HG03159 (cell line): ENCODE measurements around the gene HIBADH.

Experiments used
- ATAC-seq: cut with Tn5 transposase; IDR thresholded peaks from one replicate; pipeline ENCODE4 v1.9.1; 2021; ENCODE audit warnings: mild to moderate bottlenecking, moderate library complexity; ENCODE audit not compliant: unreplicated experiment

HIBADH gene

DNA sequence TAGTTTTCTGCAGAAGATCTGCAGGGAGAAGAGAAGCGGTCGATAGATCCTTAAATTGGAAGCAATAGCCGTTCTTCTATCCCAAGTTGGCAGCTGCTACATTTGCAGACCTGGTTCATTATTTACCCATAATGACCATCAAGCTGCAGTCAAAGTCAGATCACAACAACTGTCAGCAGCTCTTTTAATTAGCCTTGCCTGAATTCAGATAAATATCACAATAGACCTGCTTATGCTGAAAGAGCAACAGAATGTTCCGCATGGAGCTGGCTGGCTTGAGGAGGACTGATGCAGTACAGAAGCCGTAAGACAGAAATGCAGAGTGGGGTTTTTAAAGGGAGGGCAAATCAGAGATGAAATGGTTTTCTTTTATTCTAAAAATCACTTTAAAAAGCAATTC lies 109.4 kb downstream of the HIBADH start:
- ATAC-seq: no peak

DNA sequence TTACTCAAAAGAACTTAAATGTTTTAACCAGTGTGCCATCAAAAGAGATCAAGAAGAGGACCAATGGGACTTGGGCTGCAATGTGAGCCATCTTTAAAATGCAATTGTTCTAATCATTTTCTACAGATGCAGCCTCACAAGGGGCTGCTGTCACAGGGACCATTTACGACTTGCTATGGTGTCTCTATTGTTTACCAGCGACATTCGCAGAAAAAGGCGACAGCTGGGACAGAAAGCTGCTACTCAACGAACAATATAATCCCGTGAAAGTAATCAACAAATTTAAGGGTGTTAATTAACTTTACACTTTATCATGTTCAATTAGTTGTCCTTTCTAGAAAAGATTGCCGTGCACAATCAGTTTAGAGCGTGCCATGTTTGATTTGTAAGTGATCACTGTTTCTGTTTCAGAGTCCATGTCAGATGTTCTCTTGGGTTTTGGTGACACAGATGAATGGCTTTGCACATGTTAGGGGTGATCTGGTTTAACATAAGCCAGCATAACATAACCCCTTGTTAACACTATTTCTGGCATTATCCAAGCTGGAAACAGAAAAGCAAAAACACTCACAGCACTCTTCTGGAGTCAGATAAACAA lies 110.8 kb downstream of the HIBADH start:
- ATAC-seq: no peak

DNA sequence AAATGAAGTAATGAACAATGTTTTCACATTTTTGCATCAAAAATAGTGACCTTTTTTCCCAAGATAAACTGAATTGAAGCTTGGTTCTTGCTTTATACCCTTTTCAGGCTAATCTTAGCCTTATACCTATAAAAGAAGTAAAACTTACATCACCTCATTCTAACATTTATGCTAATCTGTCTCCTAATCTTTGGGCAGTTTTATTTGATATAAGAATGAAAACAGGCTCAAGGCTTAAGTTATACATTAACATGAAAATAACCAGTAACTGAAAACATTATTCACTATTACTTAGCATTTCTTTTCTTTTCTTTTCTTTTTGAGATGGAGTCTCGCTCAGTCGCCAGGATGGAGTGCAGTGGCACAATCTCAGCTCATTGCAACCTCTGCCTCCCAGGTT lies 113.1 kb downstream of the HIBADH start:
- no peak for ATAC-seq

DNA sequence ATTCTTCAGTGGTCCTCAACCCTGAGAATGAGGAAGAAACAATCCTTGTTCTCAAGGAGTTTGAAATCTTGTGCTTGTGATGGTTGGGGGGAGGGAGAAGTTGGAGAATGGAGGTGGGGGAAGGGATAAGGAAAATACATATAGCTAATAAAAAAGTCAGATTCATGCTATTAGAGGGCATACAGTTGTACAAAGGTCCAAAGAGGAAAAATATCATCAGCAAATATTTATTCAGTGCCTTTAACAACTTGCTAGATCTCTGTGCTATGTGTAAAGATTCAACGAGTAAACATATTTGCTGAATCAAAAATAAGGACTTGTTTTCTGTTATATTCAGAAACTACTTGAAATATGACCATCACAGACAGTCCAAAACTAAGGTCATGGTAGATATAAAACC lies 114.4 kb downstream of the HIBADH start:
- ATAC-seq: no peak

DNA sequence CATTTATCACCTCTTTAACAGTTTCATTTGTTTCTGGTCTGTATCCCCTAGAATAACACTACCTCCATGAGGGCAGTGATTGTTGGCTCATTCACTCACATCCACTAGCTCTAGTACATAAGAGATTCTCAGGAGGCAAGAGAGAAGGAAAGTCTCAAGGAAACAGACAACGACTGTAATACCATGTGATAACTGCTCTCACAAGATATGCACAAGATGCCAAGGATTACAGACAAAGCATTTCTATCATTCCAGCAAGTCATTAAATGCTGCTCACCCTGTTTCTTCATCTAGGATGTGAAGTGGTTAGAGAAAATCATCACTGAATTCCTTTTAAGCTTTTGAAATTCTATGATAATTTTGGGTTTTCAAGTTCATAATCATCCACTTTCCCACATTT lies 115.3 kb downstream of the HIBADH start:
- no peak for ATAC-seq

DNA sequence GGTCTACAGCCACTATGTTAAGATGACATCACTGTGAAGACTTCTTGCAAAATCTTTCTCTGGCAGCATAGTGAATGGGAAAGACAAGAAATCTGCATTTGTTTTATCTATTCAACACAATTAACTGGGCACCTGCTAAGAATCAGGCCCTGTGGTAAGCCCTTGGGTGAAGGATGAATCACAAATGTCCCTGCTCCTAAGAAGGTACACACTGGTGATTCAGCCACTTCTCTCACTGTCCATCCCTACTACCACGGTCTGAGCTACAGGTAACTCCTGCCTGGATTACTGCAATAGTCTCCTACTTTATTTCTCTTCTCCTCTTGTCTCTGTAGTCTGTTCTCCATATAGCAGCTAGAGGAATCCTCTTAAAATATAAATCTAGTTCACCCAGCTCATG lies 116.1 kb downstream of the HIBADH start:
- ATAC-seq: no peak

DNA sequence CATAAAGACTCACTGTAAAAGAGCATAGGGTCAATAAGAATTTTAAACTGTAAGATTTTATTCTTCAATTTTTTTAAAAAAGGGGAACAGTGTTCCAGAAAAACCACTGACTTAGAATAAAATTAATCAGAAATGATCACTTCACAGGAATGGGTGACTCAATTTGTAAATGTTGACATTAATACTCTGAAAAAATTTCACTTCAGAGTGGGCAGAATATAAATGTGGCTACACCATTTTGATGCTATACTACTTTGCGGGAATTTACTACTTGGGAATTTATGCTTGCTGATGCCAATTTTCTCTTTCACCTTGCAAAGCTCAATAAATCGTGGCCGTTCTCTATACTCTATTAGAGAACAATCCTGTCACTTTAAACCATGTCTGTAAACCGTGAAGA lies 126.9 kb downstream of the HIBADH start:
- ATAC-seq: no peak

DNA sequence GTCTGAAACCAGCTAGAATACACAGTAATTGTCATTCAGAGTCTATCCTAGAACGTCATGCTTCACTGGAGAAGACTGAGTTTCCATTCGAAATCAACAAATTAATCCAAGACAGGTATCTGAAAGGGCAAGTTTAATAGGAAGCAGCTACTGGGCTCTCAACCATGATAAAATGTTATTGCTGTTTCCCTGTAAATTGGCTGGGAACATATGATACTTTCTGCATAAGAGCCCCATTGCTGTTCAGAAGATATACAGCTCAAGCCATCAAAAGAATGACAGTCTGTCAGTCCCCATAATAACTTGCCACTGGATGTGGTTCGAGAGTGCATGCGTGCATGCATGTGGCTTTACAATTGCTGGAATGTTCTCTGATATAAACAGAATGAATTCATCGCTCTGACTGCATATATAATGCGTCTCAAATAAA lies 129.0 kb downstream of the HIBADH start:
- no peak for ATAC-seq

DNA sequence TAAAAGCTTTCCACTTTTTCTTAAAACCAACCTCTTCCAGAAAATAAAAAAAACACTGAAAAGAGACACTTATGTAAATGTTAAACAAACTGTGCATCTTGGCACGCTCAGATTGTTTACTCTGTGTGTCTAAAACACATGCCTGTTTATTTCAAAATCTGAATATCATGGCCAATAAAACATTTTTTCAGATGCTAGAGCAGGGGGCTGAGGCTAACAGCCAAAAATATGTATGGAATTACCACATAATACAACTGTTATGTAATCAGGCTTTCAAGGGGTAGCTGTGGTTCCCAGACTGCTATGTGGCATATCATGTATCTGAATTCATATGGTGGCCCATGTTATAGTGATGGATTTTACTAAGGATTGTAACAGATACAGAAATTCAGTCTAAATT lies 130.4 kb downstream of the HIBADH start:
- no peak for ATAC-seq

DNA sequence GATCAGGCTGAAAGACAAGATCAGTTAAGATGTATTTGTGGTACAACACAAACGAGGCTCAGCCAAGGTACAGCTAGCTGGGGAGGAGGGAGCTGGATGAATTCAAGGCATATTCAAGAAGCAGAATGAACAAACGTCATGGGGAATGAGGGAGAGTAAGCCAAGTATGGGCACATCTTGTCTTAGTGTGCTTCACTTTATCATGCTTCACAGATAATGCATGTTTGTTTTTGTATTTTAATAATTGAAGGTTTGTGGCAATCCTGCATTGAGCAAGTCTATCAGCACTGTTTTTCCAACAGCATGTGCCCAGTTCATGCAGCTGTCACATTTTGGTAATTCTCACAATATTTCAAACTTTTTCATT lies 135.4 kb downstream of the HIBADH start:
- no peak for ATAC-seq

DNA sequence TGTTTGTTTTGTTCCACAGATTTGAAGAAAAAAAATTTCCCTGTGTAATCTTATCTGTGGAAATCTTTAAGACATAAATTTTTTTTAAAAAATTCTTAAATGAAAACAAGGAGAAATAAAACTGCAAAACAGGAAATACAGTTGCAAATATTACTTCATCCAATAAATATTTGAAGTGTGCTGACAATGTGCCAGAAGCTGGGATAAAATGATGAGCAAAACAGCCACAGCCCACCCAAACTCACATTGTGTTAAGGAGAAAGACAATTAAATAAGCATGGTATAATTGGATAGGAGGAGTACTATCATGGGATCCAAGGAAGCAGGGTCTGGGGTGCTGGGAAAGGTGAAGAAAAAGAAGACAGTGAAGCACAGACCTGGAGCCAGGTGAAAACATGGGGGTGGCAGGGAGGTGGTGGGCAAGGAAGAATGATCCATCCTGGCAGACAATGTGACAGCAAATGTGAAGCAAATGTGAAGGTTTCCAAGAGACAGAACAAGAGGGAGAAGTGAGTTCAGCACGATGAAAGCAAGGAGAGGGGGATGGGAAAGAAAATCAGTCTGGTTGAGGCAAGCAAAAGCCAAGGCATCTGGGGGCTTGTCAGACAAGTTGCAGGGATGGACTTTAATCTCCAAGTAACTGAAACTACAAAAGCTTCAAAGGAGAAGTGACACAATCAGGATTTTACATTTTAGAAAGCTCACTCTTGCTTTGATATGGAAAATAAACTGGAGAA lies 135.9 kb downstream of the HIBADH start:
- ATAC-seq: no peak

DNA sequence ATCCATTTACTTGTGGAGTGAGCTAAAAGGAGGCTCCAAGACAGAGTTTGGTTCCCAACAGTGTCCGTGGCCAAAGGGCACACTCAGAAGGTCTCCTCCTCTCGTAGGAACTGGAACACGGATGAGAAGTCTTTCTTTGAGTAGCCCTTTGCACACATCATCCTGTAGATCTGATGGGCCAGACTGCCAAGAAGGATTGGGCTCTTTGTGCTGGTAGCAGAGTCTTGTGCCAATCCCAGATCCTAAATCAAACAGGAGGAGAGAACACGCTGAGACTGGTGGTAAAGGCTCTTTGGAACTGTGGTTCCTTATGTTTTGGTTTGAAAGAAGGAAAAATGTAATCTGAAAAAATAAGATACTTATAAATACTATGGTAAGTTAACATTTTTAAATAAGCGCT lies 136.6 kb downstream of the HIBADH start:
- no peak for ATAC-seq

DNA sequence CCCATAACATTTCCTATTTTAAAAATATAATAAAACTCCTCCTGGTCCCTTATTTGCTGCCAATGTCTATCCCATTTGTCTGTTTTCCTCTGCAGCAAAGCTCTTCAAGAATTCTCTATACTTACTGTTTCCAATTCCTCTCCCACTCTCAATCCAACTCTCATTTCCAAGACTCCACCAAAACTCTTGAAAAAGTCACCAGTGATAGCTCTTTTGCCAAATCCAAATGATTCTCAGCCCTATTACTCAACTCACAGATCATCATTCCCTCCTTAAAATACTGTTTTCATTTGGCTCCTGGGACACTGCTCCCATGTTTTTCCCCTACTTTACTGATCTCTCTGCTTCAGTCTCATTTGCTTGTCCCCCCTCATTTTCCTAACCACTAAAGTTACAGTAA lies 139.4 kb downstream of the HIBADH start:
- ATAC-seq: no peak

DNA sequence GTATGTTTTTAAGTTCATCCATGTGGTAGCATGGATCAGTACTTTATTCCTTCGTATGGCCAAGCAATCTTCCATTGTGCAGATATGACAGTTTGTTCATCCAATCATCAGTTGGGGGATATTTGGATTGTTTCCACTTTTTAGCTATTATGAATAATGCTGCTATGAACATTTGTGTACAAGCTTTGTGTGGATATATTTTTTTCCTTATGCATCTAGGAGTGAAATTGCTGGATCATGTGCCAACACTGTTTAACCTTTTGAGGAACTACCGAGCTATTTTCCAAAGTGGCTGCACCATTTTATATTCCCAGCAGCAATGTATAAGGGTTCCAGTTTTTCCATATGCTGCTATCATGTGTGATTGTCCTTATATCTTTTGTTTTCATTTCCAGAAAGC lies 140.1 kb downstream of the HIBADH start:
- ATAC-seq: no peak

DNA sequence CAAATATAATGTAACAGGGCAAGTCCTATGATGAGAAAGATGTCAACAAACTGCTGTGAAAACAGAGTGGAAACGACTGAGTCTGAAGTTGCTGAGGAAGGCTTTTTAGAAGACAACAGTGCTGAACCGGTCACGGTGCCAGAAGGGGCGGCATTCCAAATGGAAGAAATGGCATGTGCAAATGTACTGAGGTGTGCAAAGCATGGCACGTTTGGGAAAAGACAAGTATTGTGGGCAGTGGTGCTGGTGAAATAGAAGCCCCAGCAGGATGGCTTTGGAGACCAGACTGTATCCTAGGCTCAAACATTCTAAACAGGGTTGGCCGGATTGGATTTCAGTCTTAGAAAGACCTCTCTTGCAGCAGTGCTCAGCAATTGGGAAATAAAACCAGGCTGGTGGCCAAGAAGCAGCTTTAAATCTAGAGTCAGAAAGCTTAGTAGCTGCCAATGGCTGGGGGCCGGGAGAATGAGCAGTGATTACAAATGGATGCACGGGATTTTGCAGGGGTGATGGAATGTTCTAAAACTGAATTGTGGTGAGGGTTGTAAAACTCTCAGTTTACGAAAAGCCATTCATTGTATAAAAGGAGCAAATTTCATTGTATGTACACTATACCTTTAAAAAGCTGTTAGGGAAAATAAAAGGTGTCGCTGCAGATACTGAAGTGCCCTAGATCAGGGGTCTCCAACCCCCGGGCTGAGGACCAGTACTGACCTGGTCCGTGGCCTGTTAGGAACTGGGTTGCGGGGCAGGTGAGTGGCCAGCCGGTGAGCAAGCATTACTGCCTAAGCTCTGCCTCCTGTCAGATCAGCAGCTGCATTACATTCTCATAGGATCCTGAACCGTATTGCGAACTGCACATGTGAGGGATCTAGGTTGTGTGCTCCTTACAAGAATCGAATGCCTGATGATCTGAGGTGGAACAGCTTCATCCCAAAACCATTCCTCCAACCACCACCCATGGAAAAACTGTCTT lies 141.6 kb downstream of the HIBADH start:
- ATAC-seq: no peak

DNA sequence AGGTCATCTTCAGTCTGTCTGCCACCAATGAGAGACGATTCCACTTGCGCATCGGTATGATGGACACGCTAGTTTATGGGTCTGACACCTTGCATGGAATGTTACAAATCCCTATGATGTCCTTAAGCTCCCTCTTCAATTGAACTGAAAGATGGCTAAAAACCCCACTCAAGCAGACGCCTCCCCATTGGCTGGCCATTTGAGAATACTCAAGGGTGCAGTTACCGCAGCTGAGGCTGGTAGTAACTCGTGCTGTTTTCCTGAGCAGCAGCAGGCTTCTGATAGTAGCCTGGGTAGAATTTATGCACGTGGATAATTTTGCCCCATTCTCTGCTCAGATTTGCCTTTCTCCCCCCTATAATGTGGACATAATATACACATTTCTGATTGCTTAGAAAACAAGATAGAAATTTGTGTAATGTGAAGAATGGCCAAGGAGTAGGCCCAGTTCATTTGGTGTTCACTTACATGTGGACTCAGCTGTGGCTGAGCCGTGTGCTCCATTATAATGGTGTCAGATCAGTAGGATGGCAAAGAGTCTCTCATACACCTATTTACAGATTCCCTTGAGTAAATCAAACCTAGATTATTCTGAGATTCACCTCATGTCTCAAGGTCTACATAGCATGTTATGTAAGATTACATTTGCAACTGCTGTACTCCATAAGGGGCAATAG lies 142.8 kb downstream of the HIBADH start:
- no peak for ATAC-seq

DNA sequence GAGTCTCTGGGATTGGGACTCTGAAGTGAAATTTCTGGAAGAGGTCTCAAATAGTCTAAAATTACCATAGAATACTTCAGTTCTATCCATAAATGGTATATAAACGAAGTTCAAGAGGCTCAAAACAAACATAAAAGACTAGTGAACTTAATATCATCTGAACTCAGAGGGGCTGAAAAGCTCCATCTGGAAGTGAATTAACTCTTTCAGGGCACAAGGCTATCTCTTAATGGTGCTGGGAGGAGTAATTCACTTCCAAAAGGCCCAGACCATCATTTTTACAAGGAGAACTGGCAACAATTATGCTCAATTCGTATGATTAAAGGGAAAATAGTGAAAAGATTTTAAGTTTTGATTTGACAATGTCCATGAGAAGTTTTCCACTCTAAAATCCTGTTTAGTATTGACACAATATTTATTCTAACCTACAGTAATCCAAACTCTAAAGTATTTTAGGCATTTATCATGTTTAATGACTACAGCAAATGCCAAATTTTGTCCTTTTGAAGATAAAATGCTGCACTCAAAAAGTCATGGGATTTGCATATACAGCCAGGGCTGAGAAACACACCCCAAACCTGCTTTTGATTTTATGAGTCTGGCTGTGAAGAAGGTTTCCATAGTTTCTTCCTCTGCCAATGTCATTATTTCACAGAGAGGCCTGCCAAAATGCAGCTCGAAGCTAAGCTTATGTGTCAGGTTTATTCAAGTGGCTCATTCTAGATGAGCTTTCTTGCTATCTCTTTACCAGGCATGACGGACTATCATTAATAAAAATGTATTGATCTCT lies 143.9 kb downstream of the HIBADH start:
- no peak for ATAC-seq

DNA sequence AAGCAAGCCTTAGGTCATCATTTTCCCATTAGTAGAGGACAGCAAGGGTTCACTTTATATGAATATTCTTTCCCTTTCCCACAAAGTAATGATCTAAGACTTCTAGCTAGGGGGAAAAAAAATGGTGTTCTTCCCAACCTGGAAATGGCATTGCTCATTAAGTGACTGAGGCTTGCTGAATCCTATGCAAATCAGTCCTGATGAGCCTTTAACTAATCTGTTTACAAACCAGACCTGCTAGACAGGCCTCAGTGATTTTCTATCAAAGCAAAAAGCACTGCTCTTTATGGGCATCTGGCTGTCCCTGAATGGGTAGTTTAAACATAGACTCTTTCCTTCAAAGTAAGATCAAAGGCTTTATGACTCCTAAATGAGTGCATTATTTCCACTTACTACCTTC lies 146.3 kb downstream of the HIBADH start:
- ATAC-seq: no peak

DNA sequence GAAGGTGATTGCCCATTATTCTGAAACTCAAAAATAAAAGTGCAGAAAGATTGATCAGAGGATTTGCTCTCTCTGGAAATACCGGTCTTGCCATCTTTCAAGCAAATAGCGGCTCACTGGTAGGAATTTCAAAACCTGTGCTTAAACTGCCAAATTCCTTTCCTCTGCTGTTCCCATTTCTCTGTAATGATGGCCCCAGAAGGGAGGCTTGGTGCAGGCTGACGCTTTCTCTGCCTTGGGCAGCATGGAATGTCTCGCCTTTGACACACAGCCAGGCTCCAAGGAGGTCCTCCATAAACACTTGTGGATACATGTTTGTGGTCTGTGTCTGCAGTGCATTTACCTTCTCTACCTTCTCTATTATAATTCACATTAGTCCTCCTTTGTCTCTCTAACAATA lies 146.8 kb downstream of the HIBADH start:
- ATAC-seq: no peak

DNA sequence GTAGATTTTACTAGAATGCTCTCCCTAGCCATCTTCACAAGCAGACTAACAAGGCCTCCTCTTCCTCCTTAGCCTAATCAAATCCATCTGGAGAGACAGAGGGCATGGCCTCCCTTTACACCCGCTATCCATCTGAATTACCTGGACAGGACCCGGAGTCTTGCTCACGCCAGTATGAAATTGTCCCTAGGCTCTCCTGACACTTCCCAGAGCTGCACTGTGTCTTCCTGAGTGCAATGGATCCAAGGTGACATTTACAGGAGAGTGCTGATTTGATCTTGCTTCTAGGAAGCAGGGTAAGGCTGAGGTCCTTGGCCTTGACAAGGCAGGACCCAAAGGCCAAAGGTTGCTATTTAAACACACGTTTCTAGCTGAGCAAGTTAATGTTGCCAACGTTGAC lies 147.8 kb downstream of the HIBADH start:
- ATAC-seq: no peak
